Measurements from ENCODE around the gene CCND1. TPM values are rescaled to one million over a fixed set of nuclear protein-coding genes. Genes with fewer than 3 reads are reported as not detected.

The CCND1 gene
- total RNA-seq, 1 experiment from 2014 or later = 372 TPM

DNA sequence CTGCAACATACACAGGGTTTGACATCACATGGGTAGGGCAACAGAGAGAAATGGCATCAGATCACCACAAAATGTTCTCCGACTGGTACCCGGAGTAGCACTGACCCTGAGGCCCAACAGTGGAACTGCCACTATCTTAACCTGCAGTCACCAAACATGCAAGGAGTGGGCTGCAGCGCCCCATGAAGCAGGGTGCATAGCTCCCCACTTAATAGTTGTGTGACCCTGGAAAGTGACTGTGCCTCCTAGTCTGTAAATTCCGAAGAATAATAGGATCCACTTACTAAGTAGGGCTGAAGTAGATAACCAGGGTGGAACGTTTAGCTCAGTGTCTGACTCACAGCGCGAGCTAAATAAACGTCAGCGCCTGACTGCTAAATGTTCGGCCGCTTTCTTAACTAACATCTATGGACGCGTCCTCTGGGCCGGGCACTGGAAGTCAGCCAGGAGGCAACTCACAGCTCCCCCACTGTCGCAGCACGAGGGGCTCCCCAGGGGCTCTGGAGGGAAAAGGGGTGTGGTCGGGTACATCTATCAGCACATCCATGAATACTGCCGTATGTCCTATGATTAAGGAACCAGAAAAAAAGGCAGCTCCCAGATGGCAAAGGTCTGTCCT is 33.4 kb downstream of the CCND1 start:
- DNase-seq = no peak
- H2BK20ac ChIP-seq (ENCODE audit: low read depth, low read length, poor library complexity, severe bottlenecking) = no peak overlapping the region
- no peak overlapping the region; the same call in 1 of the 2 replicates for H3K14ac ChIP-seq (ENCODE audit: insufficient read depth, low read length)
- no peak overlapping the region for H3K27ac ChIP-seq (ENCODE audit: insufficient read length, low read depth, low read length)
- Mint-ChIP-seq H3K9me3 (no peaks in the 10 kb centered on the region), H3K4me1 (peaks cover 10 to 19% of the 10 kb centered on the region in 2 experiments), H3K4me3 (peak overlapping the region; percentile 92 to 93), H3K27ac (peak overlapping the region in 1 of 3 experiments; percentile 89; a peak in 2 of 7 replicates), H3K27me3 (ENCODE audit: low read depth) (peaks cover 1% of the 10 kb centered on the region; the same call in 1 of the 2 replicates), H3K36me3 (ENCODE audit: insufficient read depth in 1 of 3, low read depth in 3 of 3) (peaks cover 2 to 32% (median 25%) of the 10 kb centered on the region in 3 experiments; a peak in 6 of 7 replicates)
- H3K23ac ChIP-seq (ENCODE audit: insufficient read length, low read depth, low read length) = no peak overlapping the region
- no peaks in the 10 kb centered on the region for H4K20me1 ChIP-seq (ENCODE audit: control insufficient read depth, insufficient read depth, insufficient read length)
- H4K8ac ChIP-seq (replicated peaks; ENCODE audit: insufficient read length, low read depth, low read length) = no peak overlapping the region
- H2BK5ac ChIP-seq (ENCODE audit: insufficient read length, low read length) = no peak overlapping the region
- H2BK120ac ChIP-seq (ENCODE audit: low read depth, low read length, poor library complexity, severe bottlenecking) = no peak overlapping the region
- H3K4me2 ChIP-seq (ENCODE audit: insufficient read depth, insufficient read length, low read length) = peak overlapping the region; percentile 81
- H4K5ac ChIP-seq (ENCODE audit: insufficient read length, low read depth, low read length) = no peak overlapping the region
- no peak overlapping the region for H3T11ph ChIP-seq (ENCODE audit: low read length)
- H3K23me2 ChIP-seq (ENCODE audit: insufficient read length, low read depth, low read length, poor library complexity, severe bottlenecking) = peaks cover 8% of the 10 kb centered on the region
- H3K18ac ChIP-seq (ENCODE audit: insufficient read length, low read depth, low read length) = no peak overlapping the region
- H3K4me1 ChIP-seq (ENCODE audit: insufficient read depth, low read length) = no peaks in the 10 kb centered on the region; the same call in 1 of the 2 replicates
- WGBS (ENCODE audit: extremely low coverage, insufficient read length, low lambda C conversion rate) = no CpG with 5 or more reads among the region's 18 CpGs
- no peak overlapping the region for H2AK5ac ChIP-seq (ENCODE audit: insufficient read length, low read length)
- H3K79me1 ChIP-seq (ENCODE audit: insufficient read depth, low read depth, low read length, poor library complexity, severe bottlenecking) = peaks cover 14% of the 10 kb centered on the region
- no peak overlapping the region for H4K91ac ChIP-seq (ENCODE audit: insufficient read length, low read depth, low read length)
- TF ChIP-seq, protein P1, sequence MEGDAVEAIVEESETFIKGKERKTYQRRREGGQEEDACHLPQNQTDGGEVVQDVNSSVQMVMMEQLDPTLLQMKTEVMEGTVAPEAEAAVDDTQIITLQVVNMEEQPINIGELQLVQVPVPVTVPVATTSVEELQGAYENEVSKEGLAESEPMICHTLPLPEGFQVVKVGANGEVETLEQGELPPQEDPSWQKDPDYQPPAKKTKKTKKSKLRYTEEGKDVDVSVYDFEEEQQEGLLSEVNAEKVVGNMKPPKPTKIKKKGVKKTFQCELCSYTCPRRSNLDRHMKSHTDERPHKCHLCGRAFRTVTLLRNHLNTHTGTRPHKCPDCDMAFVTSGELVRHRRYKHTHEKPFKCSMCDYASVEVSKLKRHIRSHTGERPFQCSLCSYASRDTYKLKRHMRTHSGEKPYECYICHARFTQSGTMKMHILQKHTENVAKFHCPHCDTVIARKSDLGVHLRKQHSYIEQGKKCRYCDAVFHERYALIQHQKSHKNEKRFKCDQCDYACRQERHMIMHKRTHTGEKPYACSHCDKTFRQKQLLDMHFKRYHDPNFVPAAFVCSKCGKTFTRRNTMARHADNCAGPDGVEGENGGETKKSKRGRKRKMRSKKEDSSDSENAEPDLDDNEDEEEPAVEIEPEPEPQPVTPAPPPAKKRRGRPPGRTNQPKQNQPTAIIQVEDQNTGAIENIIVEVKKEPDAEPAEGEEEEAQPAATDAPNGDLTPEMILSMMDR (conservative IDR thresholded peaks at IDR 0.05) = no peak
- peak overlapping the region; percentile 71 for H3K9ac ChIP-seq (ENCODE audit: extremely low read depth, insufficient read length, low read length)
- H3K56ac ChIP-seq (ENCODE audit: insufficient read length, low read depth, low read length) = no peak overlapping the region
- peaks cover 10% of the 10 kb centered on the region; the same call in 1 of the 2 replicates for H3K79me2 ChIP-seq (ENCODE audit: insufficient read depth, low read length)
- H3K27me3 ChIP-seq (ENCODE audit: insufficient read depth, low read length) = no peaks in the 10 kb centered on the region
- H3K9me3 ChIP-seq (ENCODE audit: control insufficient read depth, low read depth, low read length) = no peaks in the 10 kb centered on the region
- no peak overlapping the region for H2BK15ac ChIP-seq (ENCODE audit: low read depth, low read length)
- H3K4ac ChIP-seq (ENCODE audit: low read depth, low read length) = no peak overlapping the region
- H2BK12ac ChIP-seq (ENCODE audit: insufficient read length, low read depth, low read length) = no peak overlapping the region
- H2AFZ ChIP-seq (ENCODE audit: low read length) = no peak overlapping the region
